Stimulated activated CD4-positive, alpha-beta T cell treated with anti-CD3 and anti-CD28 coated beads, TNF-alpha, amount 100 ng/mL, for 24 hours (primary cell): Measurements from ENCODE around the gene DRC1.

Experiments
- DNase-seq, 3 experiments: peaks; one replicate each; pipeline ENCODE4 v3.0.0-alpha.2; 2020; ENCODE audit warnings: low read depth in 3 of 3

DRC1 gene

GRCh38 chr2:26493566-26493965, 91.8 kb downstream of the DRC1 start:
- DNase-seq: no peak

GRCh38 chr2:26494199-26494598, 92.5 kb downstream of the DRC1 start:
- no peak for DNase-seq

- DNase-seq: no peak
Measured at GRCh38 chr2:26494891-26495290, 93.2 kb downstream of the DRC1 start.

- no peak for DNase-seq
Measured at GRCh38 chr2:26495705-26496297, 94.1 kb downstream of the DRC1 start.

- DNase-seq: no peak
Measured at GRCh38 chr2:26500406-26500805, 98.7 kb downstream of the DRC1 start.

- peak; percentile 72 to 88 (median 74) for DNase-seq
Measured at GRCh38 chr2:26503231-26503880, 101.6 kb downstream of the DRC1 start.

GRCh38 chr2:26504002-26504401, 102.3 kb downstream of the DRC1 start:
- DNase-seq: no peak

GRCh38 chr2:26506279-26506678, 104.6 kb downstream of the DRC1 start:
- DNase-seq: no peak
